GM18870 (cell line): ENCODE data around the gene ERCC6.

Experiments
- ATAC-seq: cut with Tn5 transposase; IDR thresholded peaks from one replicate; pipeline ENCODE4 v1.9.1; 2021; ENCODE audit warnings: moderate library complexity; ENCODE audit not compliant: unreplicated experiment

ERCC6 gene

GRCh38 chr10:49512121-49512809 is 26.7 kb downstream of the ERCC6 start:
- ATAC-seq, result no peak

- ATAC-seq, result no peak
Observed at GRCh38 chr10:49509771-49510303, 29.1 kb downstream of the ERCC6 start.

- no peak for ATAC-seq
Observed at GRCh38 chr10:49508654-49509053, 30.3 kb downstream of the ERCC6 start.

GRCh38 chr10:49508249-49508648 is 30.7 kb downstream of the ERCC6 start:
- ATAC-seq, result peak; percentile 53

GRCh38 chr10:49505589-49505988 is 33.3 kb downstream of the ERCC6 start:
- ATAC-seq, result no peak

GRCh38 chr10:49505076-49505475 is 33.8 kb downstream of the ERCC6 start:
- no peak for ATAC-seq

GRCh38 chr10:49504528-49504927 is 34.4 kb downstream of the ERCC6 start:
- ATAC-seq, result no peak

- no peak for ATAC-seq
Observed at GRCh38 chr10:49502358-49502757, 36.6 kb downstream of the ERCC6 start.

GRCh38 chr10:49500412-49500811 is 38.5 kb downstream of the ERCC6 start:
- no peak for ATAC-seq

- no peak for ATAC-seq
Observed at GRCh38 chr10:49499305-49499851, 39.5 kb downstream of the ERCC6 start.

GRCh38 chr10:49498425-49498824 is 40.5 kb downstream of the ERCC6 start:
- no peak for ATAC-seq

GRCh38 chr10:49497358-49497757 is 41.6 kb downstream of the ERCC6 start:
- ATAC-seq, result no peak

GRCh38 chr10:49488056-49488717 is 50.7 kb downstream of the ERCC6 start:
- ATAC-seq, result no peak

GRCh38 chr10:49486738-49487137 is 52.2 kb downstream of the ERCC6 start:
- ATAC-seq, result no peak

GRCh38 chr10:49486009-49486408 is 52.9 kb downstream of the ERCC6 start:
- ATAC-seq, result no peak

GRCh38 chr10:49484486-49485235 is 54.3 kb downstream of the ERCC6 start:
- ATAC-seq, result no peak

- no peak for ATAC-seq
Observed at GRCh38 chr10:49478819-49479218, 60.1 kb downstream of the ERCC6 start.

GRCh38 chr10:49474901-49475300 is 64.0 kb downstream of the ERCC6 start:
- no peak for ATAC-seq

- ATAC-seq, result no peak
Observed at GRCh38 chr10:49471532-49471931, 67.4 kb downstream of the ERCC6 start.

- no peak for ATAC-seq
Observed at GRCh38 chr10:49465736-49466135, 73.2 kb downstream of the ERCC6 start.
